Vagina (tissue), 2 donors: Measurements from ENCODE around the gene NRG3. TPM values are rescaled to one million over a fixed set of nuclear protein-coding genes. Genes with fewer than 3 reads are reported as not detected.

Experiments
- DNase-seq, 2 donors: peaks; one replicate each; pipeline ENCODE4 v3.0.0-alpha.2; 2017; ENCODE audit errors: extremely low spot score in 2 of 2
- H3K27ac ChIP-seq: fragments of 200-600 bp; sonication (generic); one replicate; pipeline ENCODE4 v1.5.1; 2019
- H3K27me3 ChIP-seq: fragments of 200-600 bp; sonication (generic); one replicate; pipeline ENCODE4 v1.5.1; 2019
- H3K36me3 ChIP-seq, 2 donors: fragments of 200-600 bp; sonication (generic); one replicate each; pipeline ENCODE4 v1.5.1; 2017 to 2019
- H3K4me1 ChIP-seq: fragments of 200-600 bp; sonication (generic); one replicate; pipeline ENCODE4 v1.5.1; 2019
- H3K4me3 ChIP-seq, 2 donors: fragments of 200-600 bp; sonication (generic); 1 replicate in 1 of 2; 2 replicates in 1 of 2; pipeline ENCODE4 v1.5.1; 2016 to 2019
- H3K9me3 ChIP-seq: fragments of 200-600 bp; sonication (generic); one replicate; pipeline ENCODE4 v1.5.1; 2019
- CTCF ChIP-seq, 3 experiments: fragments of 450-650 bp in 2 of 3; fragments of 200-600 bp in 1 of 3; sonication (generic) in 1 of 3; IDR thresholded peaks; one replicate each; pipeline ENCODE4 v1.5.1; 2017 to 2019; ENCODE audit warnings: antibody characterized with exemption in 3 of 3, mild to moderate bottlenecking in 2 of 3, moderate library complexity in 2 of 3
- POLR2A ChIP-seq, 2 donors: fragments of 450-650 bp; IDR thresholded peaks; one replicate each; pipeline ENCODE4 v1.6.1; 2017; ENCODE audit warnings: antibody characterized with exemption in 2 of 2, mild to moderate bottlenecking in 2 of 2, moderate library complexity in 2 of 2
- POLR2AphosphoS5 ChIP-seq, 2 donors: sonication (generic); formaldehyde crosslinking; IDR thresholded peaks; one replicate each; pipeline ENCODE4 v1.9.0; 2017; ENCODE audit warnings: antibody characterized with exemption in 2 of 2, mild to moderate bottlenecking in 2 of 2, low read depth in 1 of 2; ENCODE audit not compliant: insufficient read depth in 1 of 2
- intact Hi-C: fragments of 100-400 bp; cut with DNase I; formaldehyde crosslinking; loops from one replicate; pipeline ENCODE4 v1.15.1; 2023
- total RNA-seq: library from RNA; depleted of rRNA; stranded (reverse); fragments of >200 nt; gene quantifications from one replicate; pipeline ENCODE4 v1.2.3, GENCODE V29; 2016

NRG3 gene
- total RNA-seq, 1 donor from 2014 or later = not detected

- H3K4me3 ChIP-seq = no peak overlapping the region
- intact Hi-C loops = no loop called here
- no peak overlapping the region for H3K27ac ChIP-seq
- H3K27me3 ChIP-seq = no peaks in the 10 kb centered on the region
- H3K36me3 ChIP-seq = no peaks in the 10 kb centered on the region
- TF ChIP-seq POLR2A (IDR thresholded peaks at IDR 0.05) (no peak), POLR2AphosphoS5 (IDR thresholded peaks at IDR 0.05; ENCODE audit: insufficient read depth in 1 of 2, low read depth in 1 of 2) (no peak), CTCF (IDR thresholded peaks at IDR 0.05) (no peak)
- no peaks in the 10 kb centered on the region for H3K9me3 ChIP-seq
- DNase-seq = no peak
- H3K4me1 ChIP-seq = no peaks in the 10 kb centered on the region
These were observed 1014.7 kb downstream of the NRG3 start for GRCh38 chr10:82889728-82890127.

- no peaks in the 10 kb centered on the region for H3K9me3 ChIP-seq
- no peaks in the 10 kb centered on the region for H3K4me1 ChIP-seq
- no peak overlapping the region for H3K4me3 ChIP-seq
- no peaks in the 10 kb centered on the region for H3K27me3 ChIP-seq
- intact Hi-C loops = no loop called here
- DNase-seq = no peak
- no peak overlapping the region for H3K27ac ChIP-seq
- no peak for TF ChIP-seq CTCF (IDR thresholded peaks at IDR 0.05)
- no peak for TF ChIP-seq POLR2AphosphoS5 (IDR thresholded peaks at IDR 0.05; ENCODE audit: insufficient read depth in 1 of 2, low read depth in 1 of 2)
- no peak for TF ChIP-seq POLR2A (IDR thresholded peaks at IDR 0.05)
- H3K36me3 ChIP-seq = no peaks in the 10 kb centered on the region
These were observed 1015.6 kb downstream of the NRG3 start for GRCh38 chr10:82890573-82890972.

- no peak overlapping the region for H3K27ac ChIP-seq
- TF ChIP-seq CTCF (IDR thresholded peaks at IDR 0.05) (no peak), POLR2AphosphoS5 (IDR thresholded peaks at IDR 0.05; ENCODE audit: insufficient read depth in 1 of 2, low read depth in 1 of 2) (no peak), POLR2A (IDR thresholded peaks at IDR 0.05) (no peak)
- no peaks in the 10 kb centered on the region for H3K36me3 ChIP-seq
- intact Hi-C loops = no loop called here
- H3K4me3 ChIP-seq = no peak overlapping the region
- no peaks in the 10 kb centered on the region for H3K9me3 ChIP-seq
- H3K27me3 ChIP-seq = no peaks in the 10 kb centered on the region
- DNase-seq = no peak
- H3K4me1 ChIP-seq = no peaks in the 10 kb centered on the region
These were observed 1033.1 kb downstream of the NRG3 start for GRCh38 chr10:82908096-82908495.

GRCh38 chr10:82908751-82909150 lies 1033.8 kb downstream of the NRG3 start:
- TF ChIP-seq POLR2AphosphoS5 (IDR thresholded peaks at IDR 0.05; ENCODE audit: insufficient read depth in 1 of 2, low read depth in 1 of 2) = no peak
- TF ChIP-seq CTCF (IDR thresholded peaks at IDR 0.05) = no peak
- TF ChIP-seq POLR2A (IDR thresholded peaks at IDR 0.05) = no peak
- DNase-seq = no peak
- no peaks in the 10 kb centered on the region for H3K27me3 ChIP-seq
- H3K4me3 ChIP-seq = no peak overlapping the region
- intact Hi-C loops = no loop called here
- no peaks in the 10 kb centered on the region for H3K36me3 ChIP-seq
- no peak overlapping the region for H3K27ac ChIP-seq
- H3K4me1 ChIP-seq = no peaks in the 10 kb centered on the region
- no peaks in the 10 kb centered on the region for H3K9me3 ChIP-seq

- Histone ChIP-seq H3K4me3 (no peak overlapping the region), H3K4me1 (no peaks in the 10 kb centered on the region), H3K9me3 (no peaks in the 10 kb centered on the region), H3K27me3 (no peaks in the 10 kb centered on the region), H3K27ac (no peak overlapping the region), H3K36me3 (no peaks in the 10 kb centered on the region)
- TF ChIP-seq POLR2A (IDR thresholded peaks at IDR 0.05) (no peak), CTCF (IDR thresholded peaks at IDR 0.05) (no peak), POLR2AphosphoS5 (IDR thresholded peaks at IDR 0.05; ENCODE audit: insufficient read depth in 1 of 2, low read depth in 1 of 2) (no peak)
- DNase-seq = no peak
- intact Hi-C loops = no loop called here
These were observed 1035.3 kb downstream of the NRG3 start for GRCh38 chr10:82910301-82910700.
